ENCODE results near the gene RBM4.

Gene RBM4

DNA sequence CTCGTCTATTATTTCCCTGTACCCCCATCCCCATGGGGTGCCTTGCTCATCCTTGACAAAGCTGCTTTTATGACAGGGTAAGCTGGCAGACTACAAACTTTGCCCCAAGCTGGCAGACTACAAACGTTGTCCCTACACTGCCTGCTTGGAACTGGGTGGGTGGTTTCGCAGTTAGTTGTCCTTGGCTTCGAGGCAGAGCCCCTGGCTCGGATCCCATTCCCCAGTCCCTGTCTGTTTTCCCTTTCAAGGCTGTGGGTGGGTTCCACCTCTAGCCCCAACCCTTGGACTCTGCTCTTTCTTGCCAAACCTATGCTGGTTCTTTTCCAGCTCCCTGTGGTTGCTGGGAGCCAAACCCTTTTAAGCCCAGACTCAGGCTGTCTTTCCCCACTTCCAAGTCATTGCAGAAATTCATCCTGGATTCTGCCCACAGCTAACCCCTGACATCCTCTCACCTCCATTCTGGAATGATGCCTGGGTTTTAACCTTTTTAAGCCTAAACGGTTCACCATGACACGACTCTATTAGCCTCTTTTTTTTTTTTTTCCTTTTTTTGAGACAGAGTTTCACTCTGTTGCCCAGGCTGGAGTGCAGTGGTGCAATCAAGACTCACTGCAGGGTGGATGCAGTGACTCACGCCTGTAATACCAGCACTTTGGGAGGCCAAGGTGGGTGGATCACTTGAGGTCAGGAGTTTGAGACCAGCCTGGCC, 31.2 kb upstream of the RBM4 start:
- no peak overlapping the region for H3K4me3 ChIP-seq (replicated peaks; ENCODE audit: low read depth, low read length)
- peak; percentile 86 for DNase-seq (ENCODE audit: low read depth)
- TF ChIP-seq CTCF (IDR thresholded peaks at IDR 0.05; ENCODE audit: low read length, missing control alignments) = no peak

DNA sequence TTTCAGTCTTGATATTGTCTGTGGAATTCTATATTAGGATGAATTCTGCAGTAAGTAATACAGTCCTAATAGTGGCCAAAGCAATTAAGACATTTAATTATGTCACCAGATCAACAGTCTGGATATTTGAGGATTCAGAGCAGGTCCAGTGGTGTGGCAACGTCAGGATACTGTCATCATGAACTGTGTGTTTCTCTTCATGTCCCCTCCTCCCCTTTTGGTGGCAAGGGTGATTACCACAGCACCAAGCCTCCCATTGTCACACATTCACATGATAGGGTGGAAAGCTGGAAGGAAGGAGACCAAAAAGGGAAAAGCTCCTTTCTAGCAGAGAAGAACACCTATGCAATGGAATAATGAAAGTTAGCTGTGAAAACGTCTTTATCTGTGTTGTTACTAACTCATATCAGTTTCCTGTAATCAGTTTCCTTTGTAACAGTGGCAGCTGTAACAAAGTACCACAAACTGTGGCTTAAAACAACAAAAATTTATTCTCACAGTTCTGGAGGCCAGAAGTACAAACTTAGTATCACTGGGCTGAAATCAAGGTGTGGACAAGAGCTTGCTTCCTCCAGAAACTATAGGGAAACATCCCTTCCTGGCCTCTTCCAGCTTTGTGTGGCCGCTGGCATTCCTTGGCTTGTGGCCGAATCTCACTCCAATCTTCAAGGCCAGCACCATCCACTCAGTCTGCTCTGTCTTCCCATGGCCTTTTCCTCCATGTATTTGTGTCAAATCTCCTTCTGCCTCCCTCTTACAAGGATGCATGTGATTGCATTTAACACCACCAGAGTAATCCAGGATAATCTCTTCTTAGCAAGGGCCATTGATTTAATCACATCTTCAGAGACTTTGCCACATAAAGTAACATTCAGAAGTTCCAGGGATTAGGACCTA, 28.5 kb upstream of the RBM4 start:
- no peak for DNase-seq (ENCODE audit: low read depth)
- TF ChIP-seq CTCF (IDR thresholded peaks at IDR 0.05; ENCODE audit: low read length, missing control alignments) = no peak
- no peak overlapping the region for H3K4me3 ChIP-seq (replicated peaks; ENCODE audit: low read depth, low read length)

GRCh38 chr11:66612458-66612857, 26.0 kb upstream of the RBM4 start:
- TF ChIP-seq CTCF (IDR thresholded peaks at IDR 0.05; ENCODE audit: low read length, missing control alignments) = no peak
- H3K4me3 ChIP-seq (replicated peaks; ENCODE audit: low read depth, low read length) = no peak overlapping the region
- DNase-seq (ENCODE audit: low read depth) = no peak

DNA sequence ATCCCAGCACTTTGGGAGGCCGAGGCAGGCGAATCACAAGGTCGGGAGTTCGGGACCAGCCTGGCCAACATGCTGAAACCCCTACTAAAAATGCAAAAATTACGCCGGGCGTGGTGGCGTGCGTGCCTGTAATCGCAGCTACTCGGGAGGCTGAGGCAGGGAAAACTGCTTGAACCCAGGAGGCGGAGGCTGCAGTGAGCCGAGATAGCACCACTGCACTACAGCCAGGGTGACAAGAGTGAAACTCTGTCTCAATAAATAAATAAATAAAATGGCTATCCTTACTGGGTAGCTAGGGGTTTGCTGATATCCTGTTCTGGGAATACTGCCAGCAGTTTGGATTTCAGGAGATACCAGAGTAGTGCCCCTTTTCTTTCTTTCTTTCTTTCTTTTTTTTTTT, 24.4 kb upstream of the RBM4 start:
- H3K4me3 ChIP-seq (replicated peaks; ENCODE audit: low read depth, low read length) = no peak overlapping the region
- DNase-seq (ENCODE audit: low read depth) = no peak
- TF ChIP-seq CTCF (IDR thresholded peaks at IDR 0.05; ENCODE audit: low read length, missing control alignments) = no peak

- peak; percentile 99 for DNase-seq (ENCODE audit: low read depth)
- TF ChIP-seq CTCF (IDR thresholded peaks at IDR 0.05; ENCODE audit: low read length, missing control alignments) = no peak
- peak within 1 kb of the TSS; percentile 81 for H3K4me3 ChIP-seq (replicated peaks; ENCODE audit: low read depth, low read length)
These were observed 21.9 kb upstream of the RBM4 start, which contains the start of gene RBM14 for GRCh38 chr11:66616379-66617154. TSS of gene RBM14 (plus strand) at chr11:66616630. CDS start at chr11:66616721, 91 bp downstream.

GRCh38 chr11:66617155-66617834, 21.2 kb upstream of the RBM4 start:
- peak; percentile 57 for DNase-seq (ENCODE audit: low read depth)
- TF ChIP-seq CTCF (IDR thresholded peaks at IDR 0.05; ENCODE audit: low read length, missing control alignments) = no peak
- peak overlapping the region; percentile 81 for H3K4me3 ChIP-seq (replicated peaks; ENCODE audit: low read depth, low read length)
